Common myeloid progenitor, CD34-positive (primary cell): ENCODE data around the gene CD24. TPM values are rescaled to one million over a fixed set of nuclear protein-coding genes. Genes with fewer than 3 reads are reported as not detected.
"Not testable (repeated sequence)": the region's sequence is repeated elsewhere in the genome, so short reads cannot be mapped to it uniquely, and the experiment has no call there.

Source experiments
- CTCF ChIA-PET: fragments of 350-600 bp; sonication (Branson Sonifier 250); formaldehyde crosslinking; loops from one replicate; lab custom pipeline; 2021; ENCODE audit warnings: antibody characterized with exemption; lab: Charles Lee
- POLR2A ChIA-PET: fragments of 350-600 bp; sonication (Branson Sonifier 250); formaldehyde crosslinking; loops from one replicate; lab custom pipeline; 2021; ENCODE audit warnings: antibody characterized with exemption; lab: Charles Lee
- DNase-seq, 3 donors: peaks; one replicate each; pipeline versions ENCODE4 v3.0.0 to v3.0.0-alpha.2; 2013
- H3K27ac ChIP-seq, 2 experiments: 1 replicate in 1 of 2; 2 replicates in 1 of 2; pipeline ENCODE4 v1.7.0; 2013; ENCODE audit warnings: inconsistent platforms in 2 of 2, low read length in 2 of 2, mild to moderate bottlenecking in 2 of 2, low read depth in 1 of 2, moderate library complexity in 1 of 2; ENCODE audit not compliant: severe bottlenecking in 2 of 2, insufficient read depth in 1 of 2, poor library complexity in 1 of 2
- H3K27me3 ChIP-seq, 5 experiments: replicated peaks in 2 of 5; 1 replicate in 3 of 5; 2 replicates in 2 of 5; pipeline versions ENCODE4 v1.6.1 to v1.7.0; 2013; ENCODE audit warnings: low read length in 4 of 5, mild to moderate bottlenecking in 2 of 5, moderate library complexity in 2 of 5, inconsistent platforms in 1 of 5; ENCODE audit not compliant: insufficient read depth in 5 of 5, control insufficient read depth in 4 of 5
- H3K36me3 ChIP-seq, 4 experiments: 1 replicate in 2 of 4; 2 replicates in 2 of 4; pipeline versions ENCODE4 v1.6.1 to v1.7.0; 2013; ENCODE audit warnings: low read length in 3 of 4, control low read depth in 1 of 4, mild to moderate bottlenecking in 1 of 4; ENCODE audit not compliant: control insufficient read depth in 4 of 4, insufficient read depth in 4 of 4
- H3K4me1 ChIP-seq, 4 experiments: 1 replicate in 3 of 4; 2 replicates in 1 of 4; pipeline versions ENCODE4 v1.6.1 to v1.7.1; 2013; ENCODE audit warnings: low read length in 3 of 4, mild to moderate bottlenecking in 3 of 4, control low read depth in 1 of 4, inconsistent platforms in 1 of 4, moderate library complexity in 1 of 4; ENCODE audit not compliant: control insufficient read depth in 4 of 4, insufficient read depth in 4 of 4; ENCODE audit errors: control extremely low read depth in 1 of 4
- H3K4me3 ChIP-seq, 7 experiments: 1 replicate in 4 of 7; 2 replicates in 3 of 7; pipeline versions ENCODE4 v1.5.1 to v1.7.0; 2013; ENCODE audit warnings: mild to moderate bottlenecking in 7 of 7, low read length in 6 of 7, moderate library complexity in 6 of 7, inconsistent platforms in 2 of 7, low read depth in 2 of 7, control low read depth in 1 of 7; ENCODE audit not compliant: insufficient read depth in 4 of 7, control insufficient read depth in 1 of 7; ENCODE audit errors: extremely low read depth in 1 of 7
- H3K9me3 ChIP-seq, 5 experiments: 1 replicate in 4 of 5; 2 replicates in 1 of 5; pipeline versions ENCODE4 v1.6.1 to v1.7.1; 2013; ENCODE audit warnings: low read length in 4 of 5, mild to moderate bottlenecking in 2 of 5, inconsistent platforms in 1 of 5, low read depth in 1 of 5, moderate library complexity in 1 of 5; ENCODE audit not compliant: control insufficient read depth in 4 of 5, insufficient read depth in 2 of 5; ENCODE audit errors: control extremely low read depth in 1 of 5
- WGBS: methylation state at CpG from one replicate; pipeline ENCODE4 v1.1.5; 2013; ENCODE audit not compliant: insufficient coverage; 5-methylcytosine and 5-hydroxymethylcytosine counted together
- polyA plus RNA-seq: library from polyadenylated mRNA; unstranded; fragments of 120-200 nt; gene quantifications from one replicate; pipeline ENCODE4 v1.2.1, GENCODE V29; 2013

CD24 gene, protein sequence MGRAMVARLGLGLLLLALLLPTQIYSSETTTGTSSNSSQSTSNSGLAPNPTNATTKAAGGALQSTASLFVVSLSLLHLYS
- polyA plus RNA-seq, result 1.8 TPM

DNA sequence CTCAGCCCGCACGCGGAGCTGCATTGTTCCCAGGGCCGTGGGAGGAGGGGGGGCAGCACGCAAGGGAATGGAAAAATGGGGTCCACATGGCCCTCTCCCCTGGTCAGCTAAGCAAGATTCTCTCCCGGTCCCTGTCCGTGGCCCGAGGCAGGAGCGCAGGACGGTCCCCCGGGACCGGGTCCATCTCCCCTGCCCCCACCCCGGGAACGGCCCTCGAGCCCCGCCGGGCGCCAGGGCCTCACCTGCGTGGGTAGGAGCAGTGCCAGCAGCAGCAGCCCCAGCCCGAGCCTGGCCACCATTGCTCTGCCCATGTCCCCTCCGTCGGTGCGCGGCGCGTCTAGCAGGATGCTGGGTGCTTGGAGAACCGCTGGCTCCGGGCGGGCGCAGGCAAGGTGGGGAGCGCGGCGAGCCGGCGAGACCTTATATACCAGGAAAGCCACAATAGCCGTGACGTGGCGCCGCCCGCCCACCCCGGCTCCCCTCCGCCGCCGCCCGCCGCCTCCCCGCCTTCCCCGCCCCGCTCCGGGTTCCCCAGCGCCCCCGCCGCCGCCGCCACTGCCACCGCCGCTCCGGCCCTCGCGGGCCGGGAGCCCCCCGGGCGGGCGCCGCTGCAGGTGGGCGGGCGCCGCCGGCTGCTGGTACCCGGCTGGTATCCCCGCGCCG lies at the start of gene CD24:
Gene CD24 (minus strand): TSS at position 394 of the 663 bp plus-strand sequence. CDS start 83 bp downstream, at position 311.
- POLR2A ChIA-PET, result no interaction called here
- WGBS, result under 1% methylated on average over 57 of the region's 73 CpGs
- H3K4me3 ChIP-seq, result peak within 1 kb of the TSS; percentile 23 to 76 (median 63)
- H3K4me1 ChIP-seq, result peaks cover 10 to 21% (median 19%) of the 10 kb centered on the region in 4 experiments
- no peaks in the 10 kb centered on the region for H3K9me3 ChIP-seq
- no peaks in the 10 kb centered on the region for H3K36me3 ChIP-seq
- CTCF ChIA-PET, result no interaction called here
- peak within 1 kb of the TSS in 1 of 2 experiments; percentile 25 for H3K27ac ChIP-seq
- peaks cover 11 to 64% (median 32%) of the 10 kb centered on the region in 5 experiments for H3K27me3 ChIP-seq
- peak in 2 of 3 donors; percentile 44 to 52 for DNase-seq

DNA sequence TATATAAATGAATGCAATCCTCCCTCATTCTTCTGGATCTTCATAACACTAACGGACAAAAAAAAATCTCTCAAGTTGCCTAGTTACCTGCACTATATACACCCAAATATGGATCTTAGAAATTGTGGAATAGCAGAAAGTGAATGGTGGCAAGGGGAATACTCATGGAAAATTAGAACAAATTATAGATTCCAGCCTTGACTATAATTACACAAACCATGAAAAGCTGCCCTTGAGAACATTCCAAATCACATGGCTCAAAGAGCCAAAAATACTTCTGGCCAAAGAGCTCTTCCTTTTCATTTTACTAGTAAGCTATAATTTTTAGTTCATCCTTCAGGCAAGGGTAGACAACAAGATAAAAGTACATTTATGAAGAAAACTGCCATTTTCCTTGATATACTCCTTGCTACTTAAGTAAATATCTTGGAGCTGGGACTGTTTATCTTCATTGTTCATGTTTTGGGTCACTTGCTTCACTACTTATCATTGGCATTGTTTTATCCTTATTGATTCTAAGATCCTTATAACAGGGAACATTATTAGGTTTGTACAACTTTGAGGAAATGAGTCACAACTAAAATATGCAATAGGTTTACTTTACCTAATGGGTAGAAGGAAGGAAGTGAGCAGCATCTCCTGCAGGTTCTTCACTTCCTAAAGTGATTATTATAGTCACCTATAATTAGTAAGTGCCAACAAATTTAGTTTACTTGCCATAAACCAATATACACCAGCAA lies 47.1 kb upstream of the CD24 start:
- WGBS, result no CpG with 5 or more reads among the region's 1 CpG
- POLR2A ChIA-PET, result no interaction called here
- H3K27ac ChIP-seq, result no peak overlapping the region
- H3K4me1 ChIP-seq, result no peaks in the 10 kb centered on the region
- no peaks in the 10 kb centered on the region for H3K27me3 ChIP-seq
- H3K4me3 ChIP-seq, result no peak overlapping the region
- DNase-seq, result no peak
- H3K36me3 ChIP-seq, result no peaks in the 10 kb centered on the region
- CTCF ChIA-PET, result interaction anchor here (0.9 to 1.7 kb wide), 2 partner anchors 24 to 92 kb away, joined by 3 to 5 read pairs; no protein-coding TSS in a partner anchor
- H3K9me3 ChIP-seq, result no peaks in the 10 kb centered on the region

DNA sequence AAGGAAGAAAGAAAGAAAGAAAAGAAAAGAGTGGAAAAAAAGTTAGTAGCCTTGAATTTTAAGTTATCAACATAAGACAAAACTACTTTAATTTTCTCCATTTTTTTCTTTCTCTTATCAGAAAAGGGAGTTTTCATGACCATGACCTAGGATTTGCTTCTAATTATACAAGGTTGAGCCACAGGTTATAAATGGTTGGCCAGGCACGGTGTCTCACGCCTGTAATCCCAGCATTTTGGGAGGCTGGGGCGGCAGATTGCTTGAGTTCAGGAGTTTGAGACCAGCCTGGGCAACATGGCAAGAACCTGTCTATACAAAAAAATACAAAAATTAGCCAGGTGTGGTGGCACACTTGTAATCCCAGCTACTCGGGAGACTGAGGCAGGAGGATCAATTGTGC lies 45.7 kb upstream of the CD24 start:
- Histone ChIP-seq H3K4me1 (no peaks in the 10 kb centered on the region), H3K36me3 (no peaks in the 10 kb centered on the region), H3K4me3 (no peak overlapping the region), H3K27me3 (no peaks in the 10 kb centered on the region), H3K9me3 (no peaks in the 10 kb centered on the region), H3K27ac (no peak overlapping the region)
- ChIA-PET CTCF (no interaction called here), POLR2A (no interaction called here)
- 90% methylated on average over 4 of the region's 4 CpGs for WGBS
- DNase-seq, result no peak

DNA sequence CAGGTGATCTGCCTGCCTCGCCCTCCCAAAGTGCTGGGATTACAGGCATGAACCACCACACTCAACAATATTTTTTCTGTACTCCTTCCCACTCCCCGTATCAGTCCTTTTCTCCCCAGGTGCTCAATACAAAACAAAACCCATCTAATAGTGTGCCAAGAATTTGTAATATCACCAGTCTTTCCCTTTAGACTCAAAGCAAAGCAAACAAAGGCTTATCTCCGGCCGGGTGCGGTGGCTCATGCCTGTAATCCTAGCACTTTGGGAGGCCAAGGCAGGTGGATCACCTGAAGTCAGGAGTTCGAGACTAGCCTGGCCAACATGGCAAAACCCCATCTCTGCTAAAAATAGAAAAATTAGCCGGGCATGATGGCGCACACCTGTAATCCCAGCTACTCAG lies 45.1 kb upstream of the CD24 start:
- 88% methylated on average over 4 of the region's 8 CpGs for WGBS

DNA sequence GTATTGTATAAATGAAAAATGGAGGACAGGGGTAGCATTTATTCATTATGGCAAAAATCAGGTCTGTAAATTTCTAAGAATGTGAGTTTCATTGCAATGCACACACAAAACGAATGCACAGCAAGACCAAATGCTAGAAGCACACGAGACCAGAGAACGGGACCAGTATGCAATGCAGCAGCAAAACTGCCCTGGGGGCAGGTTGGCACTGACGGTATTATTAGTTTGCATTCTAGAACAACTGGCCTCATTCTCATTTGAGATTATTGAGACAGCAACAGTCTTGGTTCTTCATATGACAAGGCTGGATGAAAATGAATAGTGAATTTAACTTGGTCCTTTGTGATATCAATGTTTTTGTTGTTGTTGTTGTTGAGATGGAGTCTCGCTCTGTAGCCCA lies 44.5 kb upstream of the CD24 start:
- Histone ChIP-seq H3K9me3 (no peaks in the 10 kb centered on the region), H3K36me3 (no peaks in the 10 kb centered on the region), H3K27ac (no peak overlapping the region), H3K27me3 (no peaks in the 10 kb centered on the region), H3K4me3 (no peak overlapping the region), H3K4me1 (no peaks in the 10 kb centered on the region)
- CTCF ChIA-PET, result interaction anchor here (0.7 to 1.1 kb wide), 2 partner anchors 11 to 653 kb away, joined by 3 to 4 read pairs; no protein-coding TSS in a partner anchor
- WGBS, result 89% methylated on average over 5 of the region's 5 CpGs
- POLR2A ChIA-PET, result no interaction called here
- no peak for DNase-seq

More for the DNA sequence above, 45.1 kb upstream of the CD24 start:
- DNase-seq, POLR2A ChIA-PET, H3K36me3 ChIP-seq, H3K4me1 ChIP-seq, H3K27me3 ChIP-seq, H3K4me3 ChIP-seq, H3K9me3 ChIP-seq, H3K27ac ChIP-seq: not testable (repeated sequence)
- CTCF ChIA-PET, result interaction anchor here (1.1 kb wide), 1 partner anchor 10 kb away, joined by 4 read pairs; no protein-coding TSS in a partner anchor

DNA sequence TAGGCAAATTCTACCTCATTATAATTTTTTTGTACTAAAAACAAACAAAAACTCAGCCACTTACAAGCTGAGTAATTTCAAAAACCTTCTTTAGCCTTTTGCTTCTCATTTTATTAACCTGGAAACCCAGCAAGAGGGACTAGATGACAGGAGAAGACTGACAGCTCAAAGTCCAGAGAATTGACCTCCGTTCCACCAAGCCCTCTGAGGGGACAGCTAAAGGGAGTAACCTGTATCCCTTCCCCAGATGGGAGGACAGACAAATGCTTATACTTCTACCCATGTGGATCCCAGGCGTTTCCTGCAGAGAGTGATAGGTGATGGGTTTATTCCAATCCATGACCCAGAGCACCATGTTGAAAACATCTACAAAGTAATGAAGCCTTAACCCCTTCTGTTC lies 35.0 kb upstream of the CD24 start:
- no peak overlapping the region for H3K4me3 ChIP-seq
- H3K27me3 ChIP-seq, result no peaks in the 10 kb centered on the region
- H3K4me1 ChIP-seq, result no peaks in the 10 kb centered on the region
- H3K9me3 ChIP-seq, result no peaks in the 10 kb centered on the region
- POLR2A ChIA-PET, result no interaction called here
- H3K27ac ChIP-seq, result no peak overlapping the region
- WGBS, result 100% methylated on average over 2 of the region's 2 CpGs
- CTCF ChIA-PET, result no interaction called here
- DNase-seq, result no peak
- no peaks in the 10 kb centered on the region for H3K36me3 ChIP-seq
